Heart left ventricle (tissue), 13 donors: ENCODE data around the gene RASSF1.

Experiments
- POLR2A ChIP-seq, 2 donors: fragments of 450-650 bp; IDR thresholded peaks; one replicate each; pipeline ENCODE4 v1.6.1; 2017; ENCODE audit warnings: antibody characterized with exemption in 2 of 2, mild to moderate bottlenecking in 2 of 2, moderate library complexity in 2 of 2
- TF ChIP-seq, protein P1 (sequence below), 12 donors: fragments of 200-600 bp; sonication (generic) in 4 of 12; IDR thresholded peaks; one replicate each; pipeline versions ENCODE4 v1.5.0 to v1.8.0; 2018 to 2022; ENCODE audit warnings: antibody characterized with exemption in 12 of 12, mild to moderate bottlenecking in 5 of 12
- donor health status: ischemic (EF 13 %, LVEDD 7.1; RV severe dilation, severe dysfunction).
- donor health status: DM: no; HTN: yes; CAD: no.
- donor health status: DM: no; HTN: no; CAD: no.
- donor health status: ischemic (EF 25% LVEDD 6.9; RV normal size, moderate dysfunction).
- donor health status: ischemic (EF 25% LVEDD 5.7; RV mildly dilated, moderate dysfunction).
- donor health status: ischemic (EF 35%, LVEDD 5.7; RV mildly dilated, moderate dysfunction).
- donor health status: nonischemic (EF 11% LVEDD 7.7; RV severe dilation, severe dysfunction).
- donor health status: DM: yes; HTN: yes; CAD: no.
- donor health status: PGD.
- donor health status: ischemic (EF 29% LVEDD 5.4; RV normal size, mild dysfunction).
- donor health status: nonischemic (EF 23%, LVEDD 6.1; RV moderate dilation, normal function).

DNA sequence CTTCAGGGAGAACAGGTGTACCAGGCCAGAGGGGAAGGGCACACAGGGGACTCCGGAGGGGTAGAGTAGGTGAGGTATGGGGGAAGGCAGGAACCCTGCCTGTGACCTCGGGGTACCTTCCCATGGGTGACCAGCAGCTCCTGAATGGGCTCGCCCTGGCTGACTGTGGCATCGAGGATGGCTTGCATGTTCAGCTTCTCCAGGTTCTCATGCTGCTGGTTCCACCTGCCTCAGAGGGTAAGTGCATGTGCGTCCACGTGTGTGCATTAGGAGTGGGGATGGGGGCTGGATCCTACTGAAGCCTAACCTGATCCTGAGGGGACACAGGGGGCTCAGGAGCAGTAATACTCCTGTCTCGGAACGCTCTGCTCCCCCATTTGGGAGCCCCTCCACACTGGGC, 4.4 kb upstream of the RASSF1 start:
- TF ChIP-seq, protein P1, sequence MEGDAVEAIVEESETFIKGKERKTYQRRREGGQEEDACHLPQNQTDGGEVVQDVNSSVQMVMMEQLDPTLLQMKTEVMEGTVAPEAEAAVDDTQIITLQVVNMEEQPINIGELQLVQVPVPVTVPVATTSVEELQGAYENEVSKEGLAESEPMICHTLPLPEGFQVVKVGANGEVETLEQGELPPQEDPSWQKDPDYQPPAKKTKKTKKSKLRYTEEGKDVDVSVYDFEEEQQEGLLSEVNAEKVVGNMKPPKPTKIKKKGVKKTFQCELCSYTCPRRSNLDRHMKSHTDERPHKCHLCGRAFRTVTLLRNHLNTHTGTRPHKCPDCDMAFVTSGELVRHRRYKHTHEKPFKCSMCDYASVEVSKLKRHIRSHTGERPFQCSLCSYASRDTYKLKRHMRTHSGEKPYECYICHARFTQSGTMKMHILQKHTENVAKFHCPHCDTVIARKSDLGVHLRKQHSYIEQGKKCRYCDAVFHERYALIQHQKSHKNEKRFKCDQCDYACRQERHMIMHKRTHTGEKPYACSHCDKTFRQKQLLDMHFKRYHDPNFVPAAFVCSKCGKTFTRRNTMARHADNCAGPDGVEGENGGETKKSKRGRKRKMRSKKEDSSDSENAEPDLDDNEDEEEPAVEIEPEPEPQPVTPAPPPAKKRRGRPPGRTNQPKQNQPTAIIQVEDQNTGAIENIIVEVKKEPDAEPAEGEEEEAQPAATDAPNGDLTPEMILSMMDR (IDR thresholded peaks at IDR 0.05): no peak
- no peak for TF ChIP-seq POLR2A (IDR thresholded peaks at IDR 0.05)
